Endothelial cell of umbilical vein (primary cell): ENCODE data around the gene CKB.

ENCODE experiments used
- CTCF ChIP-seq, 2 donors: IDR thresholded peaks; 1 replicate in 1 of 2; 2 replicates in 1 of 2; pipeline ENCODE4 v1.5.1; 2011; ENCODE audit warnings: low read length in 2 of 2, mild to moderate bottlenecking in 2 of 2, moderate library complexity in 2 of 2, control low read depth in 1 of 2, inconsistent platforms in 1 of 2, low read depth in 1 of 2; ENCODE audit not compliant: insufficient read depth in 1 of 2; ENCODE audit errors: extremely low read depth in 1 of 2
- EZH2 ChIP-seq: IDR thresholded peaks from 2 replicates; pipeline ENCODE4 v1.6.1; 2012; ENCODE audit warnings: borderline replicate concordance, low read depth, mild to moderate bottlenecking, moderate library complexity, low read length, inconsistent platforms; ENCODE audit not compliant: severe bottlenecking
- MAX ChIP-seq: IDR thresholded peaks from 2 replicates; pipeline ENCODE4 v1.6.1; 2011; ENCODE audit not compliant: insufficient read depth, insufficient read length
- POLR2A ChIP-seq: IDR thresholded peaks from 2 replicates; pipeline ENCODE4 v1.6.1; 2012; ENCODE audit warnings: low read depth, mild to moderate bottlenecking, control low read depth, low read length
- POLR2AphosphoS5 ChIP-seq: IDR thresholded peaks from 2 replicates; pipeline ENCODE4 v1.6.1; 2012; ENCODE audit warnings: low read depth, mild to moderate bottlenecking, control low read depth, low read length, moderate library complexity; ENCODE audit not compliant: insufficient read depth

GRCh38 chr14:103562429-103563225 lies 40.0 kb upstream of the CKB start, which contains the start of the genes BAG5 and COA8:
- TF ChIP-seq POLR2AphosphoS5 (peak; percentile 25), CTCF (IDR thresholded peaks at IDR 0.05; ENCODE audit: extremely low read depth in 1 of 2, insufficient read depth in 1 of 2, low read depth in 1 of 2, low read length in 2 of 2) (no peak), POLR2A (peak; percentile 36), EZH2 (no peak), MAX (peak; percentile 18)
